Astrocyte (in vitro differentiated cells and primary cell): ENCODE results near the gene RB1.

Source experiments
- CTCF ChIP-seq: IDR thresholded peaks from 2 replicates; pipeline ENCODE4 v1.5.1; 2011; ENCODE audit warnings: low read depth, mild to moderate bottlenecking, inconsistent platforms, low read length, moderate library complexity; ENCODE audit not compliant: insufficient read depth
- EZH2 ChIP-seq: IDR thresholded peaks from 2 replicates; pipeline ENCODE4 v1.6.1; 2012; ENCODE audit warnings: mild to moderate bottlenecking, low read length, inconsistent platforms; ENCODE audit not compliant: insufficient read depth

GRCh38 chr13:48475230-48475629, 171.7 kb downstream of the RB1 start:
- TF ChIP-seq CTCF (no peak), EZH2 (no peak)
